ENCODE results near the gene NUMBL.

GRCh38 chr19:40717880-40718773 is 27.7 kb upstream of the NUMBL start:
- TF ChIP-seq CTCF (IDR thresholded peaks at IDR 0.05) (no peak), POLR2A (IDR thresholded peaks at IDR 0.05) (no peak)

All from body of pancreas (tissue), 4 donors.